ENCODE measurements around the gene NKIRAS2.
"Not testable (repeated sequence)": the region's sequence is repeated elsewhere in the genome, so short reads cannot be mapped to it uniquely, and the experiment has no call there.

Gene NKIRAS2

DNA sequence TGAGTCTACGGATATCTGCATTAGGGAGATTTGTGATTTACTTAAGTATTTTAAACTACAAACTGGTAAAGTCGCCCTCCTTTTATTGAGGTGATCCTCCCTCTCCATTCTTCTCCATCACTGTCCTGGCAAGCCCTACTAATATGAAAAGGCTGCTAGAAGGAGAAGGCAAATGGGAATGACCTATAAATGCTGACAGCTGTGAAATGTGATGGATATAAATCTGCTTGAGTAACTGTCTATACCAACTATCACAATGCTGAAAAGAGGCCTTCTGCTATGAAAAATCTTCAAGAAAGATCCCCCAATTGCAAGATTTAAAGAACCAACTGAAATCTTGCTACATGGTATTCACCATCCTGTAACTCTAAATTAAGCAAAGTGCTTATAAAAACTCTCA is 18.2 kb upstream of the NKIRAS2 start:
- in situ Hi-C loops (cut with HindIII; ENCODE audit: low pct_ligation_motif_present, low sequenced_read_pairs) = no loop called here
- TF ChIP-seq, protein P1, sequence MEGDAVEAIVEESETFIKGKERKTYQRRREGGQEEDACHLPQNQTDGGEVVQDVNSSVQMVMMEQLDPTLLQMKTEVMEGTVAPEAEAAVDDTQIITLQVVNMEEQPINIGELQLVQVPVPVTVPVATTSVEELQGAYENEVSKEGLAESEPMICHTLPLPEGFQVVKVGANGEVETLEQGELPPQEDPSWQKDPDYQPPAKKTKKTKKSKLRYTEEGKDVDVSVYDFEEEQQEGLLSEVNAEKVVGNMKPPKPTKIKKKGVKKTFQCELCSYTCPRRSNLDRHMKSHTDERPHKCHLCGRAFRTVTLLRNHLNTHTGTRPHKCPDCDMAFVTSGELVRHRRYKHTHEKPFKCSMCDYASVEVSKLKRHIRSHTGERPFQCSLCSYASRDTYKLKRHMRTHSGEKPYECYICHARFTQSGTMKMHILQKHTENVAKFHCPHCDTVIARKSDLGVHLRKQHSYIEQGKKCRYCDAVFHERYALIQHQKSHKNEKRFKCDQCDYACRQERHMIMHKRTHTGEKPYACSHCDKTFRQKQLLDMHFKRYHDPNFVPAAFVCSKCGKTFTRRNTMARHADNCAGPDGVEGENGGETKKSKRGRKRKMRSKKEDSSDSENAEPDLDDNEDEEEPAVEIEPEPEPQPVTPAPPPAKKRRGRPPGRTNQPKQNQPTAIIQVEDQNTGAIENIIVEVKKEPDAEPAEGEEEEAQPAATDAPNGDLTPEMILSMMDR (IDR thresholded peaks at IDR 0.05; ENCODE audit: low read depth, low read length, missing control alignments) = no peak
- Histone ChIP-seq H3K27me3 (replicated peaks) (no peaks in the 10 kb centered on the region), H3K4me3 (ENCODE audit: low read depth, low read length) (no peak overlapping the region), H3K27ac (no peak overlapping the region), H3K36me3 (replicated peaks) (peaks cover 36% of the 10 kb centered on the region)
- DNase-seq = no peak

DNA sequence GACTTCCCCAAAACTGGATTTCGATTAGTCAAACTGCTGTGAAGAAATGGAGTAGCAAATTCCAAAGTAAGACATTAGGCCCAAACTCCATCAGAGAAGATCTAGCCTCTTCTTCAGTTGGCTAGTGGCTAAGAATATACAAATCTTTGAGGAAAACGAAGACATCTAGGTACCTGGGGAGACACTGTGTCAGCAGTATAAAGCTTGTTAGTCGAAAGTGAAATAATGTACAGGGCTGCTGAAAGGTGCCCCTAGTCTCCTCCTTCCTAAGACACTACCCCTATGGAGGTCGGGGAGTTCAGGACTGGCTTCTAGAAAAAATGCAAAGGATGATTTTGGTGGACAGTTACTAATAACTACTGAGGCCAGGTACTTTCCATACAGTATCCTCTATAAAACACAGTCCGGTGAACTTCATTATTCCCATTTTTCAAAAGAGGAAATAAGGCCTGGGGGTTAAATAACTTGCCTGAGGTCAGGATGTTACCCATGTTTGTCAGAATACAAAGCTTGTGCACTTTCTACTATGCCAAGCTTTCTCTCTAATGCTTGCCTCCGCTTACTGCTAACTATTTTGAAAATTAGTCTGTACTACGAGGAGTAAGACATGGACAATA is 17.6 kb upstream of the NKIRAS2 start:
- no peak for DNase-seq
- Histone ChIP-seq H3K27ac (no peak overlapping the region), H3K27me3 (replicated peaks) (no peaks in the 10 kb centered on the region), H3K36me3 (replicated peaks) (peaks cover 30% of the 10 kb centered on the region), H3K4me3 (ENCODE audit: low read depth, low read length) (no peak overlapping the region)
- in situ Hi-C loops (cut with HindIII; ENCODE audit: low pct_ligation_motif_present, low sequenced_read_pairs) = no loop called here
- TF ChIP-seq, protein P1 (IDR thresholded peaks at IDR 0.05; ENCODE audit: low read depth, low read length, missing control alignments) = no peak

DNA sequence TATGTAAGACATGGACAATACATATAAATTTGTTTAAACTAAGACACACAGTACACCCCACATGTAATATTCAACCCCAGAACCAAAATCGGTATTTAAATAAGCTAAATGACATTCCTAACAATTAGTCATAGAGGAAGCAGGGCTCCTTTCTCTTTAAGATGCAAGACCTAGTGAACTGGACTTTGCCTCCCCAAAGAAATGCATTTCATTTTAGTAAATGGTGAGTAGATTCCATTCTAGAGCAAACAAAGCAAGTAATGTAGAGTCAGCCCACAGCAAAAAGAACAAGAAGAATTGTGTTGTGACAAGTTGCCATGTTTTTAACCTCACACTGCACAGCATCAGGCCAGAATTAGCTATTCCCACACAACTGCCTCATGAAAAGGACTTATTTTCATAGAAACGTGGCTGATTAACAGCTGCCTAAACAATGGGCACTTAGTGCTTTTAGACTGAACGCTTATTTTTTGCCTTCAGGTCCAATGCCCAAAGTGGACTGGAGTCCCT is 17.0 kb upstream of the NKIRAS2 start:
- in situ Hi-C loops (cut with HindIII; ENCODE audit: low pct_ligation_motif_present, low sequenced_read_pairs) = no loop called here
- peaks cover 25% of the 10 kb centered on the region for H3K36me3 ChIP-seq (replicated peaks)
- no peak overlapping the region for H3K27ac ChIP-seq
- H3K27me3 ChIP-seq (replicated peaks) = no peaks in the 10 kb centered on the region
- H3K4me3 ChIP-seq (ENCODE audit: low read depth, low read length) = no peak overlapping the region
- TF ChIP-seq, protein P1 (IDR thresholded peaks at IDR 0.05; ENCODE audit: low read depth, low read length, missing control alignments) = no peak
- no peak for DNase-seq

- TF ChIP-seq, protein P1 (IDR thresholded peaks at IDR 0.05; ENCODE audit: low read depth, low read length, missing control alignments) = no peak
- in situ Hi-C loops (cut with HindIII; ENCODE audit: low pct_ligation_motif_present, low sequenced_read_pairs) = no loop called here
- H3K36me3 ChIP-seq (replicated peaks) = peaks cover 9% of the 10 kb centered on the region
- H3K4me3 ChIP-seq (ENCODE audit: low read depth, low read length) = no peak overlapping the region
- H3K27ac ChIP-seq = no peak overlapping the region
- H3K27me3 ChIP-seq (replicated peaks) = no peaks in the 10 kb centered on the region
- DNase-seq = no peak
Observed at GRCh38 chr17:42005166-42005565, 14.7 kb upstream of the NKIRAS2 start.

DNA sequence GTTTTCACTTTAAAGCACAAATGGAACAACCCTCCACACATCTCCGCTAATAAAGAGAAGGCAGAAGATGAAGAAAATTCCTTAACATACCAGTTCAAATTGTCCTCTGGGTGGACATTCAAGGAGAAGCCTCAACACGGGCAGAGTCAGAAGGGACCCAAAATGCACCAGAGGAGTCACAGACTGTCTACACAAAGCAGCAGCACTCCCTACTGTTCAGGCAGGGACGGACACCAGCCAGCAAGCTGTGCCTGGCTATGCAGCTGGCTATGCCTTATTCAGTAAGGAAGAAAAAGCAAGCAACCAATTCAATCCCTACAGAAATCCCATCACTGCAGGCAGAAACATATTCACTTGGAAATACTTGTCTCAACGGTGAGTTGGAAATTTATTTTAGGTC is 10.7 kb upstream of the NKIRAS2 start:
- no peaks in the 10 kb centered on the region for H3K36me3 ChIP-seq (replicated peaks)
- H3K4me3 ChIP-seq (ENCODE audit: low read depth, low read length) = no peak overlapping the region
- in situ Hi-C loops (cut with HindIII; ENCODE audit: low pct_ligation_motif_present, low sequenced_read_pairs) = no loop called here
- H3K27ac ChIP-seq = no peak overlapping the region
- no peaks in the 10 kb centered on the region for H3K27me3 ChIP-seq (replicated peaks)
- TF ChIP-seq, protein P1 (IDR thresholded peaks at IDR 0.05; ENCODE audit: low read depth, low read length, missing control alignments) = peak; percentile 46
- DNase-seq = no peak

GRCh38 chr17:42010266-42010680 is 9.6 kb upstream of the NKIRAS2 start:
- H3K27me3 ChIP-seq (replicated peaks); H3K4me3 ChIP-seq (ENCODE audit: low read depth, low read length); in situ Hi-C loops (cut with HindIII; ENCODE audit: low pct_ligation_motif_present, low sequenced_read_pairs); H3K36me3 ChIP-seq (replicated peaks): not testable (repeated sequence)
- DNase-seq = peak; percentile 72
- H3K27ac ChIP-seq = peak overlapping the region; percentile 22

Measured in brain microvascular endothelial cell (primary cell).